Effector CD8-positive, alpha-beta T cell (primary cell): ENCODE results near the gene CDC25C.

ENCODE experiments used
- DNase-seq: peaks from one replicate; lab custom pipeline; 2025; lab: John Stamatoyannopoulos, UW
- total RNA-seq, 4 experiments: gene quantifications; one replicate each; lab custom pipeline; 2026; lab: John Stamatoyannopoulos, UW

The CDC25C gene
- total RNA-seq: 0 to 1.3 (median 0.13) reads per million in 4 experiments

- peak; percentile 94 for DNase-seq
These were observed at the start of gene CDC25C for GRCh38 chr5:138331449-138332368. CDC25C (minus strand) TSS chr5:138331804; CDS start chr5:138331180, 624 bp downstream.

DNA sequence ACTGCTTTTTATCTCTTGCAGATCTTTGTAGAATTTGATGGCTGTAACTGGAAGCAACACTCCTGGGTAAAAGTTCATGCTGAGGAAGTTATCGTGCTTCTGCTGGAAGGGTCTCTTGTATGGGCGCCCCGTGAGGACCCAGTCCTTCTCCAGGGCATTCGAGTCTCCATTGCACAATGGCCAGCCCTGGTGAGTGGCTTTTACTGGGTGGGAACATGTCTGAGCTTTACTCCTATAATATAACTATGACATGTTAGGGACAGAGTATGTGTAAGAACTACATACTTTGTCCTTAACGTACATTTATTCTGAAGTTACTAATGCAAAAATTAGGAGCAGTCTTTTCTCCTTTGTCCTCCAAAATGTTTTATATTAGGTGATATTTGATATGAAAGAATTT is 41.0 kb upstream of the CDC25C start:
- no peak for DNase-seq

- DNase-seq: no peak
These were observed 40.6 kb upstream of the CDC25C start for GRCh38 chr5:138372225-138372624.

GRCh38 chr5:138371454-138371853 is 39.9 kb upstream of the CDC25C start:
- DNase-seq: no peak

DNA sequence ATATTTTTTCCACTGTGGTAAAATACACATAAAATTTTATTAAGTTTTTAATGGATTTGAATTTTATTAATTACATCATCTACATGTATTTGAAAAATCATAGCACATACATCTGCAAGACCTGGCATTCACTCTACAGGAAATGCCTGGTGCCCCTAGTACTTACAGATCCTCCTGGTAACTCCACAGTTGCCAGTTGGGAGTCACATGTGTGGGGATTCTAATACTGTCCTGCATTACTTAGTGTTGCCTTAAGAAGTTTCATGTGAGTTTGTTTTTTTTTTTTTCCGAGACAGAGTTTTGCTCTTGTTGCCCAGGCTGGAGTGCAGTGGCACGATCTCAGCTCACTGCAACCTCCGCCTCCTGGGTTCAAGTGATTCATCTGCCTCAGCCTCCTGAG is 38.9 kb upstream of the CDC25C start:
- no peak for DNase-seq

- no peak for DNase-seq
These were observed 38.1 kb upstream of the CDC25C start for GRCh38 chr5:138369706-138370105.

DNA sequence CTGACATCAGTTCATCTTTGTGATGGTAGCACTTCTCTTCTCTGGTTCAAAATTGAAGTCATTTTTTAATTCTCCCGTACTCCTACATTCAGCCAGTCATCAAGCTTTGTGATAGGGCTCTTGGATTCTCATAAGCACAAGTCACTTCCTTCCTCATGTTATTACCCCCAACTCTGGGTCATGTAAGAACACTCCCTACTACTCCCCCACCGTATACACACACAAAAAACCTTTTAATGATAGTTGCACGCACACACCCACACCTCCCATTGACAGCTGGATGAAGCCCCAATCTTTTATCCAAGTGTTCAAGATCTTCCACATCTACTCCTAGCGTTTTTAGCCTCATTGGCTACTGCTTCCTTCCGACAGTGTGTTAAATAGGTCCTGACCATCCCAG is 37.7 kb upstream of the CDC25C start:
- no peak for DNase-seq

- no peak for DNase-seq
These were observed 35.2 kb upstream of the CDC25C start for GRCh38 chr5:138366632-138367382.

- DNase-seq: no peak
These were observed 33.0 kb upstream of the CDC25C start for GRCh38 chr5:138364576-138364975.

DNA sequence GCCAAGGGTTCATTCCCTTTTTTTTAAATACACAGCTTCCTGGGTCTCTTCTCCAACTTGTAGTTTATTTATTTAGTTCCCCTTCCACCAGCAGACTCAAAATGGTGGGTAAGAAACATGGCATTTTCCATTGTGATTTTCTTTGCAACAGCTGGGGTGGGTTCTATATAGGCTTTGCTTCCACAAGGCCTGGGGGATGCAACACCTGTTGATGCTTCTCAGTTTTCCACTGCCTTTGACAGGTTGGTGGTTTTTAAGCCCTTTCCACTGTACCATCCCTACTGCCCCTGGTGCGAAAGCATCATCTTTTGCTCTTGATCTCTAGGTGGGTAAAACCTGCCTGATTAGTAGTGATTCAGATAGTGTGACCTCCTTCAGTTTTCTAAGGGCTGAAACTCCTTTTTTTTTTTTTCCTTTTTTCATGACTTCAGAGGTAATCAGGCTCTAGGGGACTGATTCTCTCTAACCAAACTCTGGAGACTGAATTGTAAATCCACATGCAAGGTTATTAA is 29.4 kb upstream of the CDC25C start:
- DNase-seq: no peak

DNA sequence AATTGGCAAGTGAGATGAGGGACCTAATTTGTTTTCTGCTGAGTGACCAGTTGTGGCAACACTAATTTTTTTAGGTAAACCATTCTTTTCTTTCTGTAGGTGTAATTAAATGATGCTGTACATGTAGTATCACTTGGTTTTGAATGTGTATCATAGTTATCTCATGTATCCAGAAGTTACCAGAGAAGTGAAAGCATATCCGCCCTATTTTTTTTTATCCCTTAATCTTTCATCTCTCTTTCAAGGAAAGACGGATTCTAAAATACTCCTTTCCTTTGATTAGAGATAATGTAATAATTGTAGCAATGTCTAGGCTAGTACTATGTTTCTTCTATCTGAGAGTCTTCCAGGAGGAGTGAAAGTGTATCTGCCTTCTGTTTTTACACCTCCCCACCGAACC is 28.0 kb upstream of the CDC25C start:
- DNase-seq: no peak

GRCh38 chr5:138354926-138355378 is 23.3 kb upstream of the CDC25C start:
- peak; percentile 20 for DNase-seq

- no peak for DNase-seq
These were observed 22.8 kb upstream of the CDC25C start for GRCh38 chr5:138354387-138354786.

GRCh38 chr5:138353560-138354080 is 22.0 kb upstream of the CDC25C start:
- no peak for DNase-seq

DNA sequence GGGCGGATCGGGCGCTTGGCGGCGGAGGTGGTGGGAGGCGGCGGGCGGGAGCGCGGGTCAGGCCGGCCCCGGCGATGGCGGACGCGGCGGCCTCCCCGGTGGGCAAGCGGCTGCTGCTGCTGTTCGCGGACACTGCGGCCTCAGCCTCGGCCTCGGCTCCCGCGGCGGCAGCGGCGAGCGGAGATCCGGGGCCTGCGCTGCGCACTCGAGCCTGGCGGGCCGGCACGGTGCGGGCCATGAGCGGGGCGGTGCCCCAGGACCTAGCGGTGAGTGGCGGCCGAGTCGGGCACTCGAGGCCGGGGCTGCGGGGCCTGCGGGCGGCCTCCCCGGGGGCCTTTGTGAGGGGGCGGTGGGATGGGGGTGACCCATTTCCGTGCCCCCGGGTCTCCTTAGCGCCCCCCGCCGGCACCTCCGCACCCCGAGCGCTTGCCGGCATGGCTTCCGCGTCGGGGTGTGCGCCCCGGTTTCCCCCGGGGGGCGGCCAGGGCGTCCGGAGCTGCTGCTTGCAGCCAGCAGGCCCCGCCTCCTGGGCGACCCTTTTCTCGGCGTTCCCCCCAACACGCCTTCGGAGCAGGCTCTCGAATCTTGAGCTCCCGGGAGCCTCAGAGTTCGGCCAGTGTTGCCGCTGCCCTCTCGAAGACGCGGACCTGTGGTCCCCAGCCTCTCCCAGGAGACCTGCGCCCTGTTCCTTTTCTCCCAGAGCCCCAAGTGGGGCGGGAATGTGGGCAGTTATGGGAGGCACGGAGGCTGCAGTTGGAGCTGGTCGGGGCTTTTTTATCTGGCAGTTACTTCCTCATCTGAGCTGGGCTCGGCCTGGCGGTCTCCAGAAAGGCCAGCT is 21.3 kb upstream of the CDC25C start:
- DNase-seq: peak; percentile 66

DNA sequence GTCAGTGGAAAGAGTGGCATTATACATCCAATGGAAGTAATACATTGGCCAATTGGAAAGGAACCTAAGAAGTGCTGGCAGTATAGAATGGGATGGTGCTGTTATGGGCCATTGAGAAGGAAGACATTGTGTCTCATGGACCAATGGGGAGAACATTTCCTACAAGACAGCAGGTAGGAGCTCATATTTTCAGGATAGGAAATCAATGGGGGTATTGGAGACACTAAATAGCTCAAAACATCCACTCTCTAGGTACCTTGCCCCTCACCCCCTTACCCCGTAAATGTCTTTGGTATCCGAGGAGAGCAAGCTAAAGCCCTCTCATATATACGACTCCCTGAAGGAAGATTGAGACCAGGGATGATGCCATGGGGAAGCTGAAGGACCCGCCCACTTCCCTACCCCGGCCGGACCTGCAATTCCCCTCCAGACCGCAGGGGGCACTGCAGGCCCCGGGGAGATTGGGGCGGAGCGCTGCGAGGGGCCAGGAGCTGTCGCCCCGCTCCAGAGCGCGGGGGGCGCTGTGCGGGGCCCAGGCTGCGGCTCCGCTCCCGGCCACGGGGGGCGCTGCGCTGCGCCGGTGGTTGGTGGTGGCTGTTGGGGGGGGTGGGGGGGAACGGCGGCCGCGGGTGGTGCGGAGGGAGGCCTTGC is 20.6 kb upstream of the CDC25C start, which contains the start of gene KDM3B:
TSS of gene KDM3B (plus strand) at position 615 of the 651 bp plus-strand sequence. CDS start 111 bp downstream, outside the sequence.
- peak; percentile 87 for DNase-seq

- no peak for DNase-seq
These were observed 19.9 kb upstream of the CDC25C start for GRCh38 chr5:138351517-138351916.

- DNase-seq: no peak
These were observed 19.5 kb upstream of the CDC25C start for GRCh38 chr5:138351056-138351455.

DNA sequence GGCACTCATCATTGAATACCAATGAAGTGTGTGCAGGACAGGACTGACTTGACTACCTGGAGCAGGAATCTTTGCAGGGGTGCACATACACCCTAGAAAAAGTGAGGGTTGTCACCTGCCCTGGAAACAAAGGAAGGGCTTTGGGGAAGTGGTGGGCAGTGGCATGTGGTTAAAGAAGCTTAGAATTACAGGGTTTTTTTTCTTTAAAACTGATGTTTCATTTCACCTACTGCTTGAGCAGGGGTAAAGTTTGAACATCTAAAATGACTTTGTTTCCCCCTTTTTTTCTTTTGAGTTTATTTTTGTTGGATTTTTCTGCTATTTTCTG is 18.9 kb upstream of the CDC25C start:
- no peak for DNase-seq

- DNase-seq: no peak
These were observed 18.4 kb upstream of the CDC25C start for GRCh38 chr5:138349852-138350562.
